HG03108 (cell line): ENCODE results near the gene MSI1.

Source experiments
- ATAC-seq: cut with Tn5 transposase; IDR thresholded peaks from one replicate; pipeline ENCODE4 v1.9.1; 2021; ENCODE audit warnings: moderate library complexity; ENCODE audit not compliant: unreplicated experiment

MSI1 gene

DNA sequence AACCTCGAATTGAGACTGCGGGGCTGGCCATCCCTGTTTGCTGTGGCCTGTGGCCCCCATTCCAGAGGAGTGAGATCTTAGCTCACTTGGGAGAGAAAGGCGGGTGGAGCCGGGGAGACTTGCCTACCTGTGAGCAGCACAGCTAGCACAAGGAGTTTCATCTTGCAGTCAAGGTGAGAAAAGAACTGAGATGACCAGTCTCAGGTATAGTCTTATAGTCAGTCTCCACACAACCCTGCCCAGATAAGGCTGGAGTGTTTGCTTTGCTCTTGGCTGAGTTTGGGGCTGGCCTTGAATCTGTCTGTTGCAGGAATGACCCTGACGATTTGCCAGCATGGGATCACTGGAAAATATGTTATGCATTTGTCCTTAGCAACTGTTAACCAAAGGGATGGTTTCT lies 41.4 kb downstream of the MSI1 start, which contains the start of gene PLA2G1B:
Gene PLA2G1B, minus strand, starts transcription at position 187 of the 400 bp plus-strand sequence. Its CDS starts 26 bp downstream, at position 161.
- no peak for ATAC-seq

DNA sequence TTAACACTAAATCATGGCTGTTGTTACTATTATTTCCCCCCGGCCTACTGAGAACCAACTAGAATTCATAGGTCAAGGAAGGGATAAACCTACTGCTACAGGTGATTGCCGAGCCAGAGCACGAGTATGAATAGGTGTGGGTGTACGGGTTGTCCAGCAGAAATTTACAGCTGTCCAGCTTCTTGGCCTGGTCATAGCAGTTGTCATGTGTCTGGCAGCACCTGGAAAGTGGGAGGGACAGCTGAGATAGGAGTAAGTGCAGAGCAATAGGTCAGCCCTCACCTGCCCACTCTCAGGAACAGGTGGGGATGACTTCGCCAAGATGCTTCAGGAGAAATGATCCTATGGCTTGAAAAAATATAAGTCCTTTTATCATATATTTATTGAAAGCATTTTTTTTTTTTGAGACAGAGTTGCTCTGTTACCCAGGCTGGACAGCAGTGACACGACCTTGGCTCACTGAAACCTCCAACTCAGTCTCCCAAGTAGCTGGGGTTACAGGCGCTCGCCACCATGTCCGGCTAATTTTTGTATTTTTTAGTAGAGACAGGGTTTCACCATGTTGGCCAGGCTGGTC lies 44.0 kb downstream of the MSI1 start:
- ATAC-seq: no peak

DNA sequence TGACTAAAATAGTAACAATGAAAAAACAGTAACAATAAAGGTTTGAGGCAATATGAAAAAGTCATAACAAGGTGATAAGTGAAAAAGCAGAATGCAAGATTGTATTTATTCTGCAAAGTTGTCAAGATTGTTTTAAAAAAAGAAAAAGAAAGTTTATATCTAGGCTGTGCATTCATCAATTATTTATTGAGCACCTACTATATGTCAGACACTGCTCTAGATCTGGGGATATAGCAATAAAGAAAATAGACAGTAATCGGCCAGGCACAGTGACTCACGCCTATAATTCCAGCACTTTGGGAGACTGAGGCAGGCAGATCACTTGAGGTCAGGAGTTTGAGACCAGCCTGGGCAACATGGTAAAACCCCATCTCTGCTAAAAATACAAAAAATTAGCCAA lies 45.2 kb downstream of the MSI1 start:
- ATAC-seq: no peak

GRCh38 chr12:120321382-120322202 lies 47.4 kb downstream of the MSI1 start:
- no peak for ATAC-seq

GRCh38 chr12:120317224-120318105 lies 51.5 kb downstream of the MSI1 start:
- ATAC-seq: peak; percentile 98

- no peak for ATAC-seq
Observed at GRCh38 chr12:120316798-120317223, 52.2 kb downstream of the MSI1 start.

DNA sequence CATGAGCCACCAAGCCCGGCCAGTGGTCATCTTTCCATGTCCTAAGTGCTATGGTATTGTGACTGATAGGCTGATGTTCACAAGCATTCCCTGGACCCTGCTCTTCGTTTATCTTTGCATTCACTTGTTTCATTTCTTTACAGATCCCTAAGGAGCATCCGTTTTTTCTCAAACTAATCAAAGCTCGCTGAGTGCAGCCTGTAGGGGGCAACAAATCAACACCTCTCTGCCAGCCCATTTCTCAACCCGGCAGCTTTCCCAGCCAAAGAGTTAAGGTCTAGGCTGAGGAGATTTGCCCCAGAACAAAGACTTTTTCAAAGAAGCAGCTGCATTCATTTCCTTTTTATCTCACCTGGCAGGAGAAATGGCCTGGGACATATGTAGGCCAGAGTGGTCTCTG lies 54.7 kb downstream of the MSI1 start:
- ATAC-seq: no peak

- peak; percentile 95 for ATAC-seq
Observed at GRCh38 chr12:120301962-120302815, 66.8 kb downstream of the MSI1 start, which contains the start of gene SIRT4. TSS of gene SIRT4 (plus strand) at chr12:120302321. CDS start at chr12:120303562, 1,241 bp downstream.

- ATAC-seq: peak; percentile 40
Observed at GRCh38 chr12:120292661-120293531, 76.1 kb downstream of the MSI1 start, which contains the start of gene RNU4-1. TSS of gene RNU4-1 (minus strand) at chr12:120293237.

DNA sequence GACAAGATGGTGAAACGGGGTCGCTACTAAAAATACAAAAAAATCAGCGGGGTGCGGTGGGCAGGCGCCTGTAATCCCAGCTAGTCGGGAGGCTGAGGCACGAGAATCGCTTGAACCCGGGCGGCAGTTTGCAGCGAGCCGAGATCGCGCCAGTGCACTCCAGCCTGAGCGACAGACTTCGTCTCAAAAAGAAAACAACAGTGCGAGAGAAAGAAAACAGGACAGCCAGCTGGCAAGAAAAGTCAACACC lies 76.6 kb downstream of the MSI1 start:
- ATAC-seq: peak; percentile 3
